Neural cell (in vitro differentiated cells): Measurements from ENCODE around the gene GPR183. TPM values are rescaled to one million over a fixed set of nuclear protein-coding genes. Genes with fewer than 3 reads are reported as not detected.

Source experiments
- H2AFZ ChIP-seq: fragments of 200-600, 300-800 bp; sonication (generic), shearing (Covaris generic); 2 replicates; pipeline ENCODE4 v1.6.0; 2014; ENCODE audit warnings: low read depth, mild to moderate bottlenecking, antibody characterized with exemption, low read length, moderate library complexity
- H3F3A ChIP-seq: fragments of 200-600 bp; shearing (Covaris generic); 2 replicates; pipeline ENCODE4 v1.6.1; 2016; ENCODE audit warnings: mild to moderate bottlenecking, moderate library complexity, mixed read lengths, antibody characterized with exemption, low read length; ENCODE audit not compliant: insufficient read depth, poor library complexity, severe bottlenecking
- H3K27ac ChIP-seq: fragments of 200-600, 300-800 bp; sonication (generic), shearing (Covaris generic); 2 replicates; pipeline ENCODE4 v1.5.1; 2014; ENCODE audit warnings: mild to moderate bottlenecking, low read length, moderate library complexity
- H3K27me3 ChIP-seq: fragments of 300-800, 200-600 bp; sonication (generic), shearing (Covaris generic); 2 replicates; pipeline ENCODE4 v1.6.0; 2014; ENCODE audit warnings: mild to moderate bottlenecking, low read depth, low read length, moderate library complexity; ENCODE audit not compliant: insufficient read depth
- H3K36me3 ChIP-seq: fragments of 300-800, 200-600 bp; sonication (generic), shearing (Covaris generic); 2 replicates; pipeline ENCODE4 v1.5.1; 2014; ENCODE audit warnings: mild to moderate bottlenecking, antibody characterized with exemption, low read length, moderate library complexity; ENCODE audit not compliant: insufficient read depth
- H3K4me2 ChIP-seq: fragments of 300-800, 200-600 bp; sonication (generic), shearing (Covaris generic); 2 replicates; pipeline ENCODE4 v1.6.0; 2014; ENCODE audit warnings: mild to moderate bottlenecking, low read length
- H3K4me3 ChIP-seq: fragments of 300-800, 200-600 bp; sonication (generic), shearing (Covaris generic); 2 replicates; pipeline ENCODE4 v1.5.1; 2014; ENCODE audit warnings: mild to moderate bottlenecking, low read length, moderate library complexity
- H3K79me2 ChIP-seq: fragments of 200-600 bp; shearing (Covaris generic); replicated peaks from 2 replicates; pipeline ENCODE4 v1.6.0; 2014; ENCODE audit warnings: mild to moderate bottlenecking, low read length, moderate library complexity; ENCODE audit not compliant: insufficient read depth
- H3K9ac ChIP-seq: fragments of 300-800, 200-600 bp; sonication (generic), shearing (Covaris generic); 2 replicates; pipeline ENCODE4 v1.6.1; 2016; ENCODE audit warnings: mild to moderate bottlenecking, low read length, mixed read lengths
- H3K9me2 ChIP-seq: fragments of 200-600 bp; shearing (Covaris generic); 2 replicates; pipeline ENCODE4 v1.6.1; 2016; ENCODE audit warnings: mild to moderate bottlenecking, low read length, mixed read lengths; ENCODE audit not compliant: insufficient read depth
- H3K9me3 ChIP-seq: fragments of 200-600, 300-800 bp; sonication (generic), shearing (Covaris generic); 2 replicates; pipeline ENCODE4 v1.6.1; 2016; ENCODE audit warnings: mild to moderate bottlenecking, mixed run types, low read length, moderate library complexity, mixed read lengths
- H4K20me1 ChIP-seq: fragments of 200-600 bp; shearing (Covaris generic); 2 replicates; pipeline ENCODE4 v1.6.1; 2016; ENCODE audit warnings: mild to moderate bottlenecking, mixed run types; ENCODE audit not compliant: insufficient read depth
- EP300 ChIP-seq: fragments of 450-650 bp; conservative IDR thresholded peaks from 2 replicates; pipeline ENCODE4 v1.6.1; 2014; ENCODE audit warnings: antibody characterized with exemption, mild to moderate bottlenecking, moderate library complexity; ENCODE audit not compliant: poor library complexity, severe bottlenecking
- EZH2 ChIP-seq: fragments of 200-600, 300-800 bp; shearing (Covaris generic), sonication (generic); IDR thresholded peaks from 2 replicates; pipeline ENCODE4 v1.6.1; 2014; ENCODE audit warnings: antibody characterized with exemption, low read length, borderline replicate concordance, mild to moderate bottlenecking; ENCODE audit not compliant: insufficient read depth, poor library complexity, severe bottlenecking
- MXI1 ChIP-seq: fragments of 450-650 bp; conservative IDR thresholded peaks from 2 replicates; pipeline ENCODE4 v1.6.1; 2014; ENCODE audit warnings: antibody characterized with exemption, mild to moderate bottlenecking; ENCODE audit not compliant: poor library complexity, severe bottlenecking
- POLR2AphosphoS5 ChIP-seq: IDR thresholded peaks from 2 replicates; pipeline ENCODE4 v1.6.1; 2012
- RAD21 ChIP-seq: fragments of 450-650 bp; conservative IDR thresholded peaks from 2 replicates; pipeline ENCODE4 v1.6.1; 2014; ENCODE audit warnings: antibody characterized with exemption, mild to moderate bottlenecking, moderate library complexity
- REST ChIP-seq: IDR thresholded peaks from 2 replicates; pipeline ENCODE4 v1.6.1; 2012; ENCODE audit warnings: borderline replicate concordance
- SMC3 ChIP-seq: fragments of 450-650 bp; conservative IDR thresholded peaks from 2 replicates; pipeline ENCODE4 v1.6.1; 2014; ENCODE audit warnings: antibody characterized with exemption, mild to moderate bottlenecking, moderate library complexity; ENCODE audit not compliant: poor library complexity
- TAF1 ChIP-seq: IDR thresholded peaks from 2 replicates; pipeline ENCODE4 v1.6.1; 2012; ENCODE audit warnings: low read depth
- polyA plus RNA-seq: library from polyadenylated mRNA; depleted of rRNA; stranded (reverse); fragments of >200 nt; gene quantifications from 2 replicates; pipeline ENCODE4 v1.2.3, GENCODE V29; 2014
- TF ChIP-seq, protein P1 (sequence below): fragments of 450-650 bp; IDR thresholded peaks from 2 replicates; pipeline ENCODE4 v1.5.1; 2014; ENCODE audit warnings: antibody characterized with exemption, mild to moderate bottlenecking, moderate library complexity; ENCODE audit not compliant: poor library complexity, severe bottlenecking

Gene GPR183
- polyA plus RNA-seq, 1 donor from 2014 or later = not detected

DNA sequence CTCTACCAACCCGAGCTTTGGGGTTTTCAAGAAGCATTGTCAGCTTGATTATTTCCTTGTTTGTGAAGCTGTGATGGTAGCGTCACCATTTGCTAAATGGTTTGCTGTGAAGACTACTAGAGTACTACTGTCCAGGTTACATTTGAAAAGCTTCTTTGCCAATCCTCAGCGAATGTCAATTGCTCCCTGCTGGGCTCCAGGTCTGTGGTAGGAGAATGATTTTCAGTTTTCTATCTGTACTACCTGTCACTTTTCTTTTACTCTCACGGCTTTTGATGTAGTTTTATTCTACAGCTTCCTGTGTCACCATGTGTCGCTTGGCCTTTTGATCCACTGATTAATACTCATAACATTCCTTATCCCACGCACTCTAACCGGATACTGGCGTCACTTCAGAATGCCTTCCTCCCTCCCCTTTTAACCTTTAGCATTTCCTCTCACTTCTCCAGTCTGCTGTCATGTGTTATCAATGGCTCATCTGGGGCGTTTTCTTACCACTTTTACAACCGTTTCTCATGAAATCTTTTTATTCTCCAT, 7.5 kb upstream of the GPR183 start:
- Histone ChIP-seq H3K4me2 (no peak overlapping the region), H4K20me1 (no peaks in the 10 kb centered on the region), H3K27me3 (no peaks in the 10 kb centered on the region), H3F3A (no peaks in the 10 kb centered on the region), H3K9me3 (no peaks in the 10 kb centered on the region), H2AFZ (no peak overlapping the region), H3K9ac (no peak overlapping the region), H3K4me3 (no peak overlapping the region), H3K9me2 (no peaks in the 10 kb centered on the region), H3K36me3 (no peaks in the 10 kb centered on the region), H3K27ac (peak overlapping the region; percentile 5), H3K79me2 (no peaks in the 10 kb centered on the region)
- TF ChIP-seq, protein P1, sequence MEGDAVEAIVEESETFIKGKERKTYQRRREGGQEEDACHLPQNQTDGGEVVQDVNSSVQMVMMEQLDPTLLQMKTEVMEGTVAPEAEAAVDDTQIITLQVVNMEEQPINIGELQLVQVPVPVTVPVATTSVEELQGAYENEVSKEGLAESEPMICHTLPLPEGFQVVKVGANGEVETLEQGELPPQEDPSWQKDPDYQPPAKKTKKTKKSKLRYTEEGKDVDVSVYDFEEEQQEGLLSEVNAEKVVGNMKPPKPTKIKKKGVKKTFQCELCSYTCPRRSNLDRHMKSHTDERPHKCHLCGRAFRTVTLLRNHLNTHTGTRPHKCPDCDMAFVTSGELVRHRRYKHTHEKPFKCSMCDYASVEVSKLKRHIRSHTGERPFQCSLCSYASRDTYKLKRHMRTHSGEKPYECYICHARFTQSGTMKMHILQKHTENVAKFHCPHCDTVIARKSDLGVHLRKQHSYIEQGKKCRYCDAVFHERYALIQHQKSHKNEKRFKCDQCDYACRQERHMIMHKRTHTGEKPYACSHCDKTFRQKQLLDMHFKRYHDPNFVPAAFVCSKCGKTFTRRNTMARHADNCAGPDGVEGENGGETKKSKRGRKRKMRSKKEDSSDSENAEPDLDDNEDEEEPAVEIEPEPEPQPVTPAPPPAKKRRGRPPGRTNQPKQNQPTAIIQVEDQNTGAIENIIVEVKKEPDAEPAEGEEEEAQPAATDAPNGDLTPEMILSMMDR = no peak
- TF ChIP-seq EP300 (peak; percentile 23), EZH2 (no peak)

DNA sequence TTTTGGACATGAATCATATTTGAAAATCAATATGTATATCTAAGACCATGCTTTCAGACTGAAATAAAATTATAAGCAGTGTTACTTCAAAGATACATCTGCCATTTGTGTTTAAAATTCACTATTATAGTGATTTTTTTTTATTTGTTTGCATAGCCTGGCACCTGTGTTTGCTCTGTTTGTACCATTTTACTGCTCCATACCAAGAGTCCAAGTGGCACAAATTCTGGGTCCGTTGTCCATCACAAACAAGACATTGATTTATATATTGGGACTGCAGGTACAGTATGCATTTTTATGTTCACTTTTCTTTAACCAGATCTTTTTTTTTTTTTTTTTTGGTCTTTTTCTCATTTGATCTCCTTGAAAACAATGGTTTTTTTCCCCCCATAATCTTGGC, 6.7 kb upstream of the GPR183 start:
- Histone ChIP-seq H3K27me3 (no peaks in the 10 kb centered on the region), H3K27ac (no peak overlapping the region), H3K4me3 (no peak overlapping the region), H3K4me2 (no peak overlapping the region), H2AFZ (no peak overlapping the region), H3K9me2 (no peaks in the 10 kb centered on the region), H3K9me3 (no peaks in the 10 kb centered on the region), H3F3A (no peaks in the 10 kb centered on the region), H3K9ac (no peak overlapping the region), H3K79me2 (no peaks in the 10 kb centered on the region), H4K20me1 (no peaks in the 10 kb centered on the region), H3K36me3 (no peaks in the 10 kb centered on the region)
- TF ChIP-seq SMC3 (no peak), MXI1 (no peak), POLR2AphosphoS5 (no peak), EZH2 (no peak), RAD21 (no peak), EP300 (no peak), REST (no peak), TAF1 (no peak)
- TF ChIP-seq, protein P1 = no peak
